ENCODE results near the gene BSG.
"Not testable (repeated sequence)": the region's sequence is repeated elsewhere in the genome, so short reads cannot be mapped to it uniquely, and the experiment has no call there.

Gene BSG

GRCh38 chr19:588741-589692 is 16.6 kb downstream of the BSG start:
- no peak for FAIRE-seq

GRCh38 chr19:589693-590395 is 17.4 kb downstream of the BSG start, which contains the start of gene HCN2:
Gene HCN2, plus strand, starts transcription at chr19:589881. Its CDS starts 65 bp downstream, at chr19:589946.
- no peak for FAIRE-seq

- no peak for FAIRE-seq
Measured at GRCh38 chr19:590396-590745, 18.0 kb downstream of the BSG start.

- FAIRE-seq, result no peak
Measured at GRCh38 chr19:590750-591098, 18.3 kb downstream of the BSG start.

GRCh38 chr19:591099-591958 is 18.9 kb downstream of the BSG start:
- no peak for FAIRE-seq

GRCh38 chr19:592101-592500 is 19.7 kb downstream of the BSG start:
- no peak for FAIRE-seq

- FAIRE-seq, result no peak
Measured at GRCh38 chr19:593055-593454, 20.7 kb downstream of the BSG start.

- no peak for FAIRE-seq
Measured at GRCh38 chr19:593505-593904, 21.1 kb downstream of the BSG start.

GRCh38 chr19:594265-594870 is 22.0 kb downstream of the BSG start:
- FAIRE-seq, result no peak

- FAIRE-seq, result no peak
Measured at GRCh38 chr19:595326-596262, 23.2 kb downstream of the BSG start.

GRCh38 chr19:596263-596655 is 23.9 kb downstream of the BSG start:
- no peak for FAIRE-seq

GRCh38 chr19:597406-598315 is 25.3 kb downstream of the BSG start:
- FAIRE-seq, result no peak

GRCh38 chr19:601310-601709 is 28.9 kb downstream of the BSG start:
- FAIRE-seq, result no peak

- no peak for FAIRE-seq
Measured at GRCh38 chr19:601790-602189, 29.4 kb downstream of the BSG start.

GRCh38 chr19:602391-603301 is 30.2 kb downstream of the BSG start:
- FAIRE-seq, result no peak

GRCh38 chr19:603302-603639 is 30.9 kb downstream of the BSG start:
- FAIRE-seq, result not testable (repeated sequence)

GRCh38 chr19:603779-604178 is 31.4 kb downstream of the BSG start:
- FAIRE-seq, result not testable (repeated sequence)

GRCh38 chr19:604355-604754 is 32.0 kb downstream of the BSG start:
- no peak for FAIRE-seq

Measured in colon (tissue), 2 donors.